Measurements from ENCODE around the gene C1QTNF5.

The C1QTNF5 gene

DNA sequence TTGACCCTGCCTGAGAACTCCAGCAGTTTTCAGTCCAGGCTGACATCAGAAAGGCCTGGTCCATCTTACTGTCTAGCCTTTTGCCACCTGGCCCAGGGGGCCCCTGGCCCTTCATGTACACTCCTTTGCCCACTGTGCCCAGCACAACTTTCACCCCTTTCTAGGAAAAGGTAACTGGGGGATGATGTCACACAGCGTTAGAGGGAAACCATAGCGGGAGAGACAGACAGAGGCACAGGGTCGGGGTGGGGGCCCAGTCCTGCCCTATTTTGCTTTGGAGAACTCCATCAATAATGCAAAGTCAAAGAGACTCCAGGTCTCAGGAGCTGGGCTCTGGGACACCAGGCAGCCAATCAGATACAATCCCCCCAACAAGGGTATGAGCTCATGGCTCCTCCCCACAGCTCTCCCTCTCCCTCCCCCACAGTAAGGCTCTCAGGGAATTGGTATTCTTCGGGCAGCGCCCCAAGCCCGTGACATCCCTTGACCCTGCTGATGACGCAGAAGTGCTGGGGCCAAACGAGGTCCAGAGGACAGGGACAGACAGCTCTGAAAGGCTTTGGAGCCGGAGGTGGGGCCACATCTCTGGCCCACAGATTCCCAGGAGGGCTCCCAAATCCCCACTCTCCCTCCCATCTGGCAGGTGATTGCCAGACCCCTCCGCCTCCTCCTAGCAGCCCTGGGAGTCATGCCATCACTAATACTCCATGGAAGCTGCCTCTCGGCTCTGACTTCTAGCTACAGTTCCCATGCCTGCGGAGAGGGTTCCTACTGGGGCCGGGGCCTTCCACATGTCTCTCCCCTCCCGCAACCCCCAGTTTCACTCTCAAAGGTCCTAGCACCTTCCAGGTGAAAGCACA lies 34.9 kb upstream of the C1QTNF5 start:
- no peak for TF ChIP-seq ZFX (IDR thresholded peaks at IDR 0.05; ENCODE audit: borderline replicate concordance)
- TF ChIP-seq, protein P1, sequence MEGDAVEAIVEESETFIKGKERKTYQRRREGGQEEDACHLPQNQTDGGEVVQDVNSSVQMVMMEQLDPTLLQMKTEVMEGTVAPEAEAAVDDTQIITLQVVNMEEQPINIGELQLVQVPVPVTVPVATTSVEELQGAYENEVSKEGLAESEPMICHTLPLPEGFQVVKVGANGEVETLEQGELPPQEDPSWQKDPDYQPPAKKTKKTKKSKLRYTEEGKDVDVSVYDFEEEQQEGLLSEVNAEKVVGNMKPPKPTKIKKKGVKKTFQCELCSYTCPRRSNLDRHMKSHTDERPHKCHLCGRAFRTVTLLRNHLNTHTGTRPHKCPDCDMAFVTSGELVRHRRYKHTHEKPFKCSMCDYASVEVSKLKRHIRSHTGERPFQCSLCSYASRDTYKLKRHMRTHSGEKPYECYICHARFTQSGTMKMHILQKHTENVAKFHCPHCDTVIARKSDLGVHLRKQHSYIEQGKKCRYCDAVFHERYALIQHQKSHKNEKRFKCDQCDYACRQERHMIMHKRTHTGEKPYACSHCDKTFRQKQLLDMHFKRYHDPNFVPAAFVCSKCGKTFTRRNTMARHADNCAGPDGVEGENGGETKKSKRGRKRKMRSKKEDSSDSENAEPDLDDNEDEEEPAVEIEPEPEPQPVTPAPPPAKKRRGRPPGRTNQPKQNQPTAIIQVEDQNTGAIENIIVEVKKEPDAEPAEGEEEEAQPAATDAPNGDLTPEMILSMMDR (IDR thresholded peaks at IDR 0.05), result no peak
- H3K27ac ChIP-seq, result no peak overlapping the region

GRCh38 chr11:119374632-119375336 lies 34.1 kb upstream of the C1QTNF5 start:
- H3K27ac ChIP-seq, result no peak overlapping the region

GRCh38 chr11:119373921-119374631 lies 33.4 kb upstream of the C1QTNF5 start:
- no peak for TF ChIP-seq ZFX (IDR thresholded peaks at IDR 0.05; ENCODE audit: borderline replicate concordance)
- TF ChIP-seq, protein P1 (IDR thresholded peaks at IDR 0.05), result peak; percentile 89
- no peak overlapping the region for H3K27ac ChIP-seq

More at GRCh38 chr11:119374632-119375336, 34.1 kb upstream of the C1QTNF5 start:
- TF ChIP-seq ZFX (IDR thresholded peaks at IDR 0.05; ENCODE audit: borderline replicate concordance), result no peak
- TF ChIP-seq, protein P1 (IDR thresholded peaks at IDR 0.05), result no peak

GRCh38 chr11:119373059-119373920 lies 32.6 kb upstream of the C1QTNF5 start:
- TF ChIP-seq ZFX (IDR thresholded peaks at IDR 0.05; ENCODE audit: borderline replicate concordance), result no peak
- TF ChIP-seq, protein P1 (IDR thresholded peaks at IDR 0.05), result no peak
- no peak overlapping the region for H3K27ac ChIP-seq

DNA sequence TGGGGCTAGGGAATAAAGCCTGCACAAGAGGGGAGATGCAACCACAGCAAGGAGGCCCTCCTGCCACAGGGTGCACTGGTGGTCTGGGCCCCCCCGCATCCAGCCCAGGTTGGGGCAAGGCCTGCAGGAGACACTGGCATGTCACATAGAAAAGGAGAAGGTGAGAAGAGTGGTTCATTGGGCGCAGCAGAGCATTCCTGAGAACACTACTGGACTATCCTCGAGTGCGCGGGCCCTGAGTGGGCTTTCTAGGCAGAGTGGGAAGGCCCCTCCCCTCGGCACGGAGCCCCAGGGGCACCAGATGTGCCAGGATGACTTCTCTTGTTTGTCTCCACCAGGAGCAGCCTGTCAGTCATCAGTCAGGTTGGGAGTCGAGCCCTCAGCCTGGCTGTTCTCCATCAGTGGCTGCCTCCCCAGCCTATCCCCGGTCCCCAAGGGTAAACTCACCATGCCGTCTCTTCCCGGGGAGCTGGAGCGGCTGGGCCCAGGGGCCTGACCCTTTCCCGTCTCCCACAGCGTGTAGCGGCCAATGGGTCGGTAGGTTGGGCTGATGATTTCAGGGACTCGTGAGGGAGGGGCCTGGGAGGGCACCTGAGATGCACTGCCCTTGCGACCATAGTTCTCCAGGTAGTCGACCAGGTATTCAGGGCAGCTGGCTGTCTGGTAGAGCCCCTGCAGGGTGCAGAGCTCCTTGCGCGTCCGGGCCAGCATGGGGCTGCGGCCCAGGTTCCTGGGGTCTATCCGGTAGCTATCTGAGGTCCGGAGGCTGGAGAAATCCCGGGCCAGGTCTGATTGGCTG lies 31.8 kb upstream of the C1QTNF5 start:
- TF ChIP-seq ZFX (IDR thresholded peaks at IDR 0.05; ENCODE audit: borderline replicate concordance), result no peak
- TF ChIP-seq, protein P1 (IDR thresholded peaks at IDR 0.05), result no peak
- H3K27ac ChIP-seq, result no peak overlapping the region

DNA sequence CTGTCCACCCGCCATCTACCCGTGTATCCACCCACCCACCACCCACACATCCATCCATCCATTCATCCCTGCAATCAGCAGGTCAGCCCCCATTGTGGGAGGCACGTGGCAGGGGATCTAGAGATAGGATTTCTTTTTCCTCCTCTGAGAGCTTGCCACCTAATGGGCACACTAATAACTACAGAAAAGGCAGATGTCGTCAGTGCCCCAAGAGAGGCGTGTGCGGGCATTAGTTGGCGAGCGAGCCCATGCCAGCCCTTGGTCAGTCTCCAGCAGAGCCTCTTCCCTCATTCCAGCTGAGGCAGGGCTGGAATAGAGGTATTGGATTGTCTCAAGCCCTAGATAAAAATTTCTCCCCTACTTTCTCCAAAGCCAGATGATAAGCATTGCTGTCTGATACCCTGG lies 31.1 kb upstream of the C1QTNF5 start:
- H3K27ac ChIP-seq, result no peak overlapping the region

More for the DNA sequence above, 31.1 kb upstream of the C1QTNF5 start:
- TF ChIP-seq, protein P1 (IDR thresholded peaks at IDR 0.05), result peak; percentile 19; the same call in 1 of the 2 replicates
- TF ChIP-seq ZFX (IDR thresholded peaks at IDR 0.05; ENCODE audit: borderline replicate concordance), result no peak
